HG03571 (cell line): ENCODE results near the gene FCSK.
"Not testable (repeated sequence)": the region's sequence is repeated elsewhere in the genome, so short reads cannot be mapped to it uniquely, and the experiment has no call there.

Source experiments
- ATAC-seq: cut with Tn5 transposase; IDR thresholded peaks from one replicate; pipeline ENCODE4 v1.9.1; 2021; ENCODE audit not compliant: unreplicated experiment

The FCSK gene

GRCh38 chr16:70454222-70455034, at the start of gene FCSK:
FCSK (plus strand) TSS chr16:70454595; CDS start chr16:70463191, 8,596 bp downstream.
- peak; percentile 85 for ATAC-seq

- ATAC-seq, result not testable (repeated sequence)
Measured at GRCh38 chr16:70406104-70406503, 48.3 kb upstream of the FCSK start.

DNA sequence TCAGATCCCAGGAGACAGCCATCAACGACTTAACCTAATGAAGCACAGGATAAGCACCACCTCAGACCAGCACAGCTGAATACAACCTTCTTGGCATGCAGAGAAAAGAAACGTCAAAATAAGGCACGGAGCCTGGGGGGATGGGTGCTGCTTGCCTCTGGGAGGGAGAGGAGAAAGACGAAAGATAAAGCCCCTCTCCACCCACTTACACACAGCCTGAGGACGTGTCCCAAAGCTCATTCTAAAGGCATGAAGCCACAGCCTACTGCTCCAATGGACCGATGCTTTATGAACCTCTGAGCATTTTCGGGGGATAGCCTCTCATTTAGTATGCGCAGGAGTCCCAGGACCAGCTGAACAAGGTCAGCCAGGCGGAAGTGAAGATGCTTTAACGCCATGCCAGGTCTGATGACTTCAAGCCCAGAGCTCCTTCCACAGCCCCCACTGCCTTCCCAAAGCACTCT, 46.6 kb upstream of the FCSK start:
- ATAC-seq, result no peak

DNA sequence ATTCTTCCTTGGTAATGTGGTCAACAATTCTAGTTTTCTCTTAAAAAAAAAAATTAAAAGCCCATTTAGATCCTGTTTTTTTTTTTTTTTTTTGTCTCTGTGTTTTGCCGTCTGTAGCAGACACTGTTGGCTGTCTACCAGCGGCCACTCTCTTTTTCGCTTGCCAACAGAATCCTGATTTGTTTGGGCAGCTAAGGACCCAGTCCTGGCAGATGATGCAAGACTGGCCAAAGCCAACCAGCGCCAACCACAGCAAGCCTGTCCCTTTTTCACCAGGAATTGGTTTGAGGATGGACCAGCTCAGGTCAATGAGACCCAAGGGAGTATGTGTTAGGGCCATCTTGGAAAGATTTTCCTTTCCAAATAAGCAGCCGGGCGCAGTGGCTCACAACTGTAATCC, 43.7 kb upstream of the FCSK start:
- ATAC-seq, result no peak

- ATAC-seq, result no peak
Measured at GRCh38 chr16:70412385-70412784, 42.0 kb upstream of the FCSK start.

- not testable (repeated sequence) for ATAC-seq
Measured at GRCh38 chr16:70413572-70413971, 40.8 kb upstream of the FCSK start.

- peak; percentile 72 for ATAC-seq
Measured at GRCh38 chr16:70416748-70417616, 37.4 kb upstream of the FCSK start.

DNA sequence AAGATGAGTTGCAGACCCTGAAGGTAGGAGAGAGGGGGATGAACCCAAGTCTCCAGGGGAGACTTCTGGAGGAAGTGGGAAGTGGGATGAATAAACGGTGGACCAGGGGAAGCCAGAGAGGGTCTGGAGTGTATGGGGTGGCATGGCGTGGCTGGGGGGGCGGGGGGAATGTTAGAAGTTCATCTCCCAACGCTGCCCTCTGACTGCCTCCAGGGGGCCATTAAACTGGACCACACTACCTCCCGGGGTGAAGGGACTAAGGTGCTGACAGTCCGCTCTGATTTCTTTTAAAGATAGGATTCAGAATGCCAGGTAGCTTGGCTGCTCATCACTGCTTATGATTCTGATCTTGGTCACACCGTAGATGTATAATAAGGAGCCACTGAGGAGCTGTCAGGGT, 36.7 kb upstream of the FCSK start:
- no peak for ATAC-seq

DNA sequence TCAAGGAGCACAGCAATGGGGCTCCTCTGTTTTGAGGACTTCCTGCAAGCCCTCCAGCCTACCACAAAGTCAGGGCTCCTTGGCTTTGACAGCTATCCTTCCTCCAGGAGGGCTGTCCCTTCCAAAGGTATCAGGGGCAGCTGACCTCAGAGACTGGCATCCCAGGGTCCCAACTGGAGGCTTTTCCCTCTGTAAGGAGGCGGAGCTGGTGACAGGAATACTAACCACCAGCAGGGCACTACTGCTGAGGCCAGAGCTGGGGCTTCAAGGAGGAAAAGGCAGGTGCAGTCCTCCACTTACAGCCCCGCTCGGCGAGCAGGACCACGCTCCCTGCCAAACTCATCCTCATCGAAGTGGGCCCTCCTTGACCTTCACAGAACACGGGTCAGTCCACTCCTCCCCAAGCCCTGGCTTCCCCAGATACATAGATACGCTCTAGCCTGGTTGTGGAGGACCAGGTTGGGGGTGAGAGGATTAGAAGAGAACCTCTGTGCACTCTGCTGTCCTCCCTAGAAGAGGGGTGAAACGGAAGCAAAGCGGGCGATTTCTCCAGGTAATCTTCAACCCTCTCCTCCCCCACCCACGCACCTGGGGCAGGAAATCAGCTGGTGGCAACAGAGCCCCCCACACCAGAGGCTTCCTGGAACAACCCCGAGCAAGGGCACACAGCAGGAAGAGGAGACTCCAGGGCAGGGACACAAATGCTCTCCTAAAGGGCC, 36.0 kb upstream of the FCSK start:
- ATAC-seq, result no peak

DNA sequence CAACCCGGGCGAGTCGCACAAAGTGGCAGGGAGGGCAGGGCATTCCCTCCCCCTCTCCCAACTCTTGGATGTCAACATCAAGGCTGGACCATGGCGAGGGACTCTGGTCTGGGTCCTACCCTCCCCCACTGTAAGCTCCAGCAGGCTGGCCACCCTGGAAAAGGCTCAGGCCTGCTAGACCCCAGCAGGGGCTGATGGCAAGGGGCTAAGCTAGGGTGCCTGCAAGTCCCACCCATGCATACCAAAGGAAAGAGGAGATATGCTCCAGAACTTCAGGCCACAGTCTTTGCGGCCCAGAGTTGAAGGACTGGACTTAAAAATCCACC, 35.4 kb upstream of the FCSK start:
- no peak for ATAC-seq

GRCh38 chr16:70419384-70420327, 34.7 kb upstream of the FCSK start:
- no peak for ATAC-seq

- no peak for ATAC-seq
Measured at GRCh38 chr16:70421014-70421413, 33.4 kb upstream of the FCSK start.

DNA sequence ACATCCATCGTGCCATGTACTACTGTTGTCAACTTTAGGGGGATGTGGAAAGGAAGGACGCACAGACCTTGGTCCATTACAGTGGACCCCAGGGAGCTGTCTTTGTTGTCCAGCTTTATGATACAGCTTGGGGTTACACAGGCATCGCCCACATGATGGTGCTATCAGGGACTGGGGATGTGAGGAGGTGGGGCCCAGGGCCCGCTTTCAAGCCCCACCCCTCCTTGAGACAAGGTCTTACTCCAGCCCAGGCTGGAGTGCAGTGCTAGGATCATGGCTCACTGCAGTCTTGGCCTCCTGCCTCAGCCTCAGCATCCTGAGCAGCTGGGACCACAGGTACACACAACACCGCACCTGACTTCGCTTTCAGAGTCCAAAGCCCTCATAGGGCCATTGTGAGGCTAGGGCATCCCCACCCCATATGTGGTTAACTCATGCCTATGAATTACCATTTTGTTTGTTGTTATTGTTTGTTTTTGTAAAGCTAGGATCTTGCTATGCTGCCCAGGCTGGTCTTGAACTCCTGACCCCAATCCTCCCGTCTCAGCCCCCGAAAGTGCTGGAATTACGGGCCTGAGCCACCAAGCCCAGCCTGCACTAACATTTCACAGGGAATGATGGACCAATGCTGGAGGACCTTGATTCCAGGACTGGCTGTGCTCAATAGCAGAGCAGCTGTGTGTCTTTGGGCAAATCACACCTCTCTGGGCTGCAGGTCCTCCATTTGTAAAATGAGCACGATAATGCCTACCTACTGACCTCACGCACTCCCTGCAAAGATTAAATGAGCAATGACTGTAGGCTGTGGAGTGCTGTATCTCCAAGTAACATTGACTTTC, 32.7 kb upstream of the FCSK start:
- no peak for ATAC-seq

GRCh38 chr16:70422543-70422942, 31.9 kb upstream of the FCSK start:
- ATAC-seq, result no peak

DNA sequence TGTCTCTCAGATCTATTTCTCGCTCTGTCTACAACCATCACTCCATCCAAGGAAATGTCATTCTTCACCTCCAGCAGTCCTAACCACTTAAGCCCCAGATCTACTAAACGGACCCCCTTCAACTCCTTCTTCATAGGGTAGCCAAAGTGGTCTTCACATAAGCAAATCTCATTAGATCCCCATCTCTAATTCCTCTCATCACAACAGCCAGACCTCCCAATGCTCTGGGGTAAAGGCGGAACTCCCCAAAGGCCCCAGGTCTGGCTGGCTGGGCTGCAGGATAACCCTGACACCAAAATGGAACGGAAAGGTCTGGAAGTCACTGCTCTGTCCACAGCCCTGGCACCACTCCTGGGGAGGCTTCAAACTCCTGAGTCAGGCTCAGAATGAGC, 26.6 kb upstream of the FCSK start:
- ATAC-seq, result no peak

GRCh38 chr16:70428178-70428998, 26.0 kb upstream of the FCSK start:
- ATAC-seq, result no peak

DNA sequence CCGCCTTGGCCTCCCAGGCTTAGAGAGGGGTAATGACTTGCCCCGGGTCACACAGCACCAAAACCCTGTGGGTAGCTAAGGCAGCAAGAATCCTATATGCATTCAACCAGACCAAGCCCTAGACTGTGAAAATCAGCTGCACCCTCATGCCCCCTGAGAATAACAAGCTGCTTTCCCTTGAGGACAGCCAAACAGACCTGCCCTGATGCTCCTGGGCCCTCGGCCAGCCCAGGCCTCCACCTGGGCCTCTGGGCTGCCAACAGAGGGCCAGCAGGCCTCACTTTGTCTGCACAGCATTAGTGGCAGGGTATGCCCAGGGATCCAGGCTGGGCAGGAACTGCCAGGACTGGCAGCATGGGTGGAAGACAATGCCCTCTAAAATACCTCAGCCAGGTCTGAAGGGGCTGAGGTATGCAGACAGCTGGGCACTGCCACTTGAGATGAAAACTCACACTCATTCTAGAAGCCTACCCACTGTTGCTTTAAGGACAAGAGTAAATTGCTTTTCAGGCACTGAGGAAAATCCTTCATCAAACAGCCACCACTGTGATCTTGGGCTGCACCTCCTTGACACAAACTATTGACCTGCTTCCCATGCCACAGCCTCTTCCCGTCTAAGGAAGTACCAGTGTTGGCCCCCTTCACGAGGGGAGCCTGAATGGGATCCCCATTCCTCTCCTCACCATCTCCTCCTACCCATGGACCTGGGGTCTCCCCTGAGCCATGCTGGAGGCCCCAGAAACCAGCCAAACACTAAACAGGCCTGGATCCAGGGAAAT, 24.3 kb upstream of the FCSK start:
- no peak for ATAC-seq
